NOMO-1 (cell line): Measurements from ENCODE around the gene CDH13.

Experiments used
- DNase-seq, 2 experiments: peaks; one replicate each; lab custom pipeline; 2025; ENCODE audit not compliant: unreplicated experiment in 2 of 2; lab: John Stamatoyannopoulos, UW

CDH13 gene

GRCh38 chr16:83205896-83206295, 579.1 kb downstream of the CDH13 start:
- DNase-seq, result no peak

DNA sequence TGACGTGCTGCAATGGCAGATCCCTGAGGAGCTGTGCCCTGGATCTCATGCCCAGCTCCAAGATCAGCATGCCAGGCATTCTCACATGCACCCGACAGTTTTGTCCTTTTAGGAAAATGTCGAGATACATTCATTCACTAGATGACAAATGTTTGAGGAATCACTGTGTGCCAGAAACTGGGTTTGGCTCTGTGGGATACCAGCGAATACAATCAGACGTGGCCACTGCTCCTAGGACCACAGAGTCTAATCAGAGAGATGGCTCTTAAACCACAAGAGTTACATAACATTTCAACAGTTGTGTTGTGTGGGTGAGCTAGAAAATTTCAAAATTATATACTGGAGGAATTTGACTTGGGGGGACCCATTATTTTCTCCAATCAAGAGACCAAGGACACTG, 579.7 kb downstream of the CDH13 start:
- DNase-seq, result no peak

DNA sequence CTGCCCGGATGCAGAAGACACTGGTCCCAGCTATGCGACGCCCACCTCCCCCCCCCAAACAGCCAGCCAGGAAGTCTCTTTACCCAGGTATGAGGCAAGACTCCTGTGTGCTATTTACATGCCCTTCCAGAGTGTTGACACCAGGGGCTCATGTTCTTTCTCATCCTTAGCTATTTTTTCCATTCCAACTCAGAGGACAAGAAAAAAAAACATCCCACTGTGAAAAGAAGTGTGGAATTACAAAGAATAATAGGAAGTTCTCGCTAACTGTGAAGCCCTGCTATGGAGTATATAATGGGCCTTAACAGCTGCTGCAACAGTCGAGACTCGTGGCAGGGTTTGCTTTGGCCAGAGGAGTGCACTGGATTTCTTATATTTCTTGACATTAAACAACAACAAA, 584.9 kb downstream of the CDH13 start:
- no peak for DNase-seq

GRCh38 chr16:83212301-83212841, 585.6 kb downstream of the CDH13 start:
- DNase-seq, result no peak

DNA sequence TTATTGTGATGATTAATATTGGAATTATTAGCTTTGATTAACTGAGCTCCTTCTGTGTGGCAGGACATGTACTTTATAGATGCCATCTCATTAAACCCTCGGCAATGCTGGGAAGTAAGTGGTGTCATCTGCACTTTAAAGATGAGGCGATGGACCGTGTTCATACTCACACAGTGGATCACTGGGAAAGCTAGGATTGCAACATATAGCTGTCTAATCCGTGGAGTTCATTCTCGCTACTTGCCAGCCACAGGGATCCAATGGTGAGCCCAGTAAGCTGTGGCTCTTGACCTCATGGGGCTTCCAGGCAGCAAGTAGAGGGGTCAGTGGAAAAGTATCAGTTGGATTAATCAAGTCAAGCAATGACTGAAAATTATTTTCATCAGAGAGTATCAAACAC, 587.9 kb downstream of the CDH13 start:
- DNase-seq, result no peak

DNA sequence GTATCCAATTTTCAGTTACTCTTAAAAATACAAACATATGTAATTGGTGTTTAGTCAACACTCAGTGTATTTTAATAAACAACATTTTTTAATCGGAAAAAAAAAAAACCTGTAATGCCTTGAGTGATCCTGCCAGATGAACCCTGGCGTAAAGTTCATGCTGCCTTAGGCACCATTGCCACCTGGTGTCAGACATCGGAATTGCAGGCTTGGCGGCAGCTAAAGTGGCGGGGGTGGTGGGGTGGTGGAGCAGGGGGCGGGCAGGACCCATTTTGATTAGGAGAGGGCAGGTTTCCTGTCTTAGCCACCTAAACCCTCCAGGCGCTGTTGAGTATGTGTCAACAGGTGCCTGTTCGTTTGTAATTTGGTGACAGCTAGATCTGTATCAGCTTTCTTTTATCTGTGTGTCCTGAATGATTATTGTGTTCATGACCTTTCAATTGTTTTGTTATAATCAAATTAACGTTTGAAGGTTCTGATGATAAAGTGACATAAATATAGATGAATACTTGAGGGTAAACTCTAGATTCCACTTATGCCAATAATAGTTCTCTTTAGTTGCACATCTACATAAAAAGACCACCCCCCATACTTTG, 588.7 kb downstream of the CDH13 start:
- DNase-seq, result peak; percentile 24

DNA sequence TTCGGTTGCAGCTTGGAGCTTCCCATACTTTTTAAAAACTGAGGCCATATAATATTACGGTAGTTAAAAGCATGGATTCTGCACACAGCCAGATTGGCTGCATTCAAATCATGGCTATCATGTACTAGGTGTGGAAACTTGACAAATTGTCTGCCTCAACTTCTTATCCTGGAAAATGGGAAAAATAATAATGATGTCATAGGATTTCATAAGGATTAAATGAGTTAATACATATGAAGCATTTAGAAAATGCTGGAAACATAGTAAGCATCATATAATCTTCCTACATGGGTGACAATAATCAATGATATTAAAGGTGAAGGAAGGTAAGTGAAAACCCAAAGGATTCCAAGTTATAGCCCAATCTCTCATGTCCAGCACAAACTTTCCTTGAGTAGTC, 592.5 kb downstream of the CDH13 start:
- no peak for DNase-seq

DNA sequence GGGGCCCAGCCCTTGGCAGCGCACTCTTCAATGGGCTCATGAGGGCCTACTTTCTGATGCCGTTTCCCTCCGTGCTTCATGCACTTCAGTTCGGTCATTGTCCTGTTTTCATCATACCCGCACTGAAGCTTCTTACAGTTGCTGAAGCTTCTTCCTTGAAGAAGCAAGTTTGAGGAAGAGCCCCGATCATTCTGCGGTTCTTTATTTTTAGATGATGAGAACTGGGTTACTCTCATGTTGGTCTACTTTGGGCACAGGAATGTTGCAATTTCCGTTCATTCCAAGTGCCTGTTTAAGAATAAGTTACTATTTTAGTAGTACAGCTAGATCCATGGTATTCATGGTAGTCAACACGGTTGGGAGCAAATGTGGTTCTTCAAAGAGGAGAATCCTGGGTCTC, 593.3 kb downstream of the CDH13 start:
- peak; percentile 42 to 85 for DNase-seq

DNA sequence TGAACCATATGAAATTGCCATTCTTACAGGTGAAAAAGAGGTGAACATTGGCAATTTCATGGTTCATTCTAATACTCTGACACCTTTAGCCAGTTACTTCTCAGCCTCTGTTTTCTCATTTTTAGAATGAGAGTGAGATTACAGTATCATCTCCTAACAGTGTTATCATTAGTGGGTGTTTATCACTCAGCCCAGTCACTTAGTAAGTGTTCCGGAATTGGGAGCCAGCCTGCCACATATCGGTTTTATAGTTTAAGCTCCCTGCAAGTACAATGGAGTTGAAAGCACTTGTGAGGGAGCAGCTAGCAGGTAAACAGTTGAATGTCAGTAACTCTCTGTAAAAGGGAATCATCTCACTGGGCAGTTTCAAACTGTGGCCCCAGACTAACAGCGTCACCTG, 597.9 kb downstream of the CDH13 start:
- DNase-seq, result no peak

GRCh38 chr16:83227336-83227735, 600.6 kb downstream of the CDH13 start:
- no peak for DNase-seq

GRCh38 chr16:83231729-83232128, 605.0 kb downstream of the CDH13 start:
- no peak for DNase-seq

GRCh38 chr16:83233153-83233552, 606.4 kb downstream of the CDH13 start:
- no peak for DNase-seq

GRCh38 chr16:83238949-83239691, 612.4 kb downstream of the CDH13 start:
- DNase-seq, result no peak

DNA sequence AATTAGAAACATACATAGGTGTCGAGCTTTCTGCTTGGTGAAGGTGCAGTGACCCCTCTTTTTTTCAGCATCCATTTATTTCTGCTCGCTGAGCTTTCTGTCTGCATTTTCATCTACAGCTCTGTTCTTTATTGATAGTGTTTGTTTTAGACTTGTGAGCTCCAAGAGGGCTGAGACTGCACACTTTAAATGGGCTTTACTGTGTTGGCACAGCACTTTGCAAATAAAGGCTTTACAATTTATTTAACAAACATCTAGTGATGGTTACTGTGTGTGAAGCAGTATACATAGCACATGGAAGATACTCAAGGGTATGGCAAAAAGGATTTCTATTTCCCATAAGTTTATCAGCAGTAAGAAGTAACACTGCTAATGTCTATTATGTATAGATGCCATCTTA, 617.3 kb downstream of the CDH13 start:
- DNase-seq, result no peak

DNA sequence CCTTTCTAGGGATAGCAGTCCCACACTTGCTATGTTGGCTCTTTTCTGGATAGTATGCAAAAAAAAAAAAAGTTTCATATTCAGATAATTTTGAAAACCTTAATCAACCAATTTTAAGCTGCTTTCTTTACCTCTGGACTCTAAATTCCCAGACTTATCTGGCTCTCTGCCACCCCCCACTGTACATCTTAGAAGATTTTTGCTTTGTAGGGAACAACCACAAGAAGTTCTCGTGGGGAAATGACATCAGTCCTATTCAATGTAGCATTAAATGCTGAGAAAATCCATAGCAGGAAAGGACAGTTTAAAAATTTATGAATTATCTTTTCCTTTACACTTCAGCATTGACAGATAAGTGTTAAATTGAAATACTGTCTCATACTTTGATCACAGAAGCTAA, 618.3 kb downstream of the CDH13 start:
- DNase-seq, result no peak

GRCh38 chr16:83247767-83248372, 621.1 kb downstream of the CDH13 start:
- DNase-seq, result no peak

DNA sequence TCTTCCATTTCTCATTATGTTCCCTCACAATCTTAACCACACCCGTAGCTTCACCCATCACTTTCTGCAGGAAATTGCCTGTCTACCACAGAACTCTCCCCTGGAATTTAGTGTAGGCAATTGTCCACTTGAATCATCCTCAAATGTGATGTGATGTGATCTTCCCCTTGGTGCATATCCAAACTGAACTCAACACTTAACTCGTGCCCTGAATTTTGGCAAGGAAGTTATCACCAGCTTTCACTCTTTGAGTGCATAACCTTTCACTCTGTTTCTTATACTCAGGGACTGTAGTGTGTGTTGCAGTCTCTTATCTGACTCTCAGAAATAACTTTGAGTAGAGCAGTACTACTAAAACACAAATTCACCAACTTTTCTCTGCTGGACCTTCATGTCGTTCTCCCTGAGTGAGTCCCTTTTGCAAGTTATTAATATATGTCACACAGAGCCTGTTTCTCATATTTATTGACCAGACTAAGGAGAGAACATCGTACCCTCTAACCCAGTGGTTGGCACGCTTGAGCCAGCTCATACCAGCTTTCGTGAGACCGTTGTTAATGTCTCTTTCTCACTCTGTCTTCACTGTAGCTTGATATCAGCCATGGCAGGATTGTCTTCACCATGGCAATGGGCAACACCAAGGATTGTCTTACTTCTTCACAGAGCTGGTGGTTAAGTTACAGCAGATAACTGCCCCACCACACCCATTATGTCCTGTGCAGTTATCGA, 622.1 kb downstream of the CDH13 start:
- DNase-seq, result no peak

DNA sequence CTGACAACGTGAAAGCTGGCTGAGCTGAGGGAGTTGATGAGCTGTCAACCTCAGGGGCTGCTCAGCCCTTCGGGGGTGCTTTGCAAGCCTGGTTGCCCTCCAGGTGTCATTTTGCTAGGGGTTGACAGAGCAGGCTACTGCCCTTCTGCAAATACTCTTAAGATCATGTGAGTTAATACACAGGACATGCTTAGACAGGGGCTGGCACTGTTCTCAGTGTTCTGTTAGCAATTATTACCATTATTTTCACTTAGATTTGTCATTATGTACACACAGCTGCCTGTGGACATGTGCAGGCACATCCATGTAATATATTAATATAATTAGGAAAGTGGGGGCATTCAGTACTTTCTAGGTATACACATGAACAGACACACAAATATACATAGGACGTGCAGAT, 626.8 kb downstream of the CDH13 start:
- DNase-seq, result no peak

- no peak for DNase-seq
Observed at GRCh38 chr16:83258366-83258928, 631.7 kb downstream of the CDH13 start.

GRCh38 chr16:83266848-83267553, 640.2 kb downstream of the CDH13 start:
- no peak for DNase-seq
